NK-92 (cell line): Measurements from ENCODE around the gene HEXIM1.

Experiments used
- DNase-seq: peaks from one replicate; lab custom pipeline; 2025; ENCODE audit not compliant: unreplicated experiment; lab: John Stamatoyannopoulos, UW

HEXIM1 gene, protein sequence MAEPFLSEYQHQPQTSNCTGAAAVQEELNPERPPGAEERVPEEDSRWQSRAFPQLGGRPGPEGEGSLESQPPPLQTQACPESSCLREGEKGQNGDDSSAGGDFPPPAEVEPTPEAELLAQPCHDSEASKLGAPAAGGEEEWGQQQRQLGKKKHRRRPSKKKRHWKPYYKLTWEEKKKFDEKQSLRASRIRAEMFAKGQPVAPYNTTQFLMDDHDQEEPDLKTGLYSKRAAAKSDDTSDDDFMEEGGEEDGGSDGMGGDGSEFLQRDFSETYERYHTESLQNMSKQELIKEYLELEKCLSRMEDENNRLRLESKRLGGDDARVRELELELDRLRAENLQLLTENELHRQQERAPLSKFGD

DNA sequence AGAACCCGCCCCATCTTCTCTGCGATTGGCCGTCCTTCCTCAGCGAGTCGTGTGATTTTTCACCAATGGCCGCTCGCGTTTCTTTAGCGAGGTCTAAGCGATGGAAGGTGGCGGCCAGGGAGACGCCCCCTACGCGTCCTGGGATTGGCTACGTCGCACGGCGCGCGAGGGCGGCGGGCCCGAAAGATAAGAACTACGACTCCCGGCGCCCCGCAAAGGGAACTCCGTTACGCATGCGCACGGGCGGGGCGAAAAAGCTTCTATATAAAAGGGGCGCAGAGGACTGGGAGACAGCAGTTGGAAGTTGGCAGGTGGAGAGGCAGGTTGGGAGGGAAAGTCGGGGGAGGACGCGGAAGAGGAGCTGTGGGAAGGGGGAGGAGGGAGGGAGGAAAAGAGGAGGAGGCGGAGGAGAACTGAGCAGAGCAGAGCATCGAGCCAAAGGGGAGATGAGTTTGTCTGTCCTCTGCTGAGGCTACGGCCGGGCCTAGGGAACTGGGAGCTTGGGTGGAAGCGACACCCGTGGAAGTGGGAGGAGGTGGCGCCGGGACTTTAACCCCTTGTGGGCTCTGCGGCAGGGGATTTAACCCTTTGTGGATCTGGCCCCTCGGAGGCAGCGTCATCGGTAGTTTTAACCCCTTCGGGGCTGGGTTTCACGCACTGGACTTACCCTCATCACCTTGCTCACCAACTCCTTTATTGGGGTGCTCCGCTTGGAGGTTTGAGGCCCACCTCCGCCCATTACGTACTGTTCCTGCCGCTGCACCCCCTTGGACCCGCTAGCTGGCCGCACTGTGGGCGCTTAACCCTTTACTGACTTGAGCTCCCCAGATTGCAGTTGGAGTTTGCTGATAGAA lies at the start of gene HEXIM1:
TSS of gene HEXIM1 (plus strand) at position 293 of the 854 bp plus-strand sequence. CDS start 716 bp downstream, outside the sequence.
- DNase-seq = peak; percentile 96

DNA sequence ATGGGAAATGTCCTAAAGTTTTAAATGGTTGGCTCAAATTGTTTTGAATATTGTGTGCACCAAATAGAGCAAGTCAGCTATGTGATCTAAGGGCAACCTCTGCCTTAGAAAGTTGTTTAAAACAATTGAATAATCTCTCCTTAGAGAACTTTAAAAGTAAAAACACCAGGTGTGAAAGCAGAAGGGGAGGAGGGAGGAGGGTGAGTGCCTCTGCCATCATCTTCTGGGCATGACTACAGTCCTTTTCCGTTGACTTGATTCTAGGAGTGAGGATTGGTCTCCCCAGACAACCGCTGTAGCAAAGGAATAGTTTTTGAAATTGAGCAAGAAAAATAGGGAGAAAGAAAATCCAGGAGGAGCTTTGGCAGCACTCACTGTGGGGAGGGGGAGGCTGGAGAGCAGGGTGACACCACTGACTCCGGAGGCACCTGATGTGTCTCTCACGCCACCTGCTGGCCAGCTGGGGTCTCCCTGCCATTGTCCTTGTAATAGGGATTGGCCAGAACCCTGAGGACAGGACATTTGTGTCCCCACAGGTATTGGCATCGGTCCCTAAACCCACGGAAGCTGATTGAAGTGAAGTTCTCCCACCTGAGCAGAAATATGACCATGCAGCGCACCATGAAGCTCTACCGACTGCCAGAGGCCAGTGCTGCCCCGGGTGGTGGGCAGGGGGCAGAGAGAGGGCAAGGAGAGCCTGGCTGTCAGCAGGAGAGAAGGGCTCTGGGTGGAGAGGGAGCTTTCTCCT lies 49.2 kb upstream of the HEXIM1 start:
- DNase-seq = no peak

DNA sequence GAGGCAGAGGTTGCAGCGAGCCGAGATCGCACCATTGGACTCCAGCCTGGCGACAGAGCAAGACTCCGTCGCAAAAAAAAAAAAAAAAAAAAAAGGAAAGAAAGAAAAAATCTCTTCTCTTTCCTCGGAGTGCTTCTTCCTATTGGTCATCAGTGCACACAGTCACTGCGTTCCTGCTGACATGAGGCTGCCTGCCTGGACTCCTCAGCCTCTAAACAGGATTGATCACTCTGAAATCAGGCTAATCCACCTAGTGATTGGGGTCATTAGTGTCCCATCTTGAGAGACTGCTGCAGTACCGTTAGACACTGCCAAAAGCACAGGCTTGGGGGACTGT lies 46.8 kb upstream of the HEXIM1 start:
- no peak for DNase-seq

DNA sequence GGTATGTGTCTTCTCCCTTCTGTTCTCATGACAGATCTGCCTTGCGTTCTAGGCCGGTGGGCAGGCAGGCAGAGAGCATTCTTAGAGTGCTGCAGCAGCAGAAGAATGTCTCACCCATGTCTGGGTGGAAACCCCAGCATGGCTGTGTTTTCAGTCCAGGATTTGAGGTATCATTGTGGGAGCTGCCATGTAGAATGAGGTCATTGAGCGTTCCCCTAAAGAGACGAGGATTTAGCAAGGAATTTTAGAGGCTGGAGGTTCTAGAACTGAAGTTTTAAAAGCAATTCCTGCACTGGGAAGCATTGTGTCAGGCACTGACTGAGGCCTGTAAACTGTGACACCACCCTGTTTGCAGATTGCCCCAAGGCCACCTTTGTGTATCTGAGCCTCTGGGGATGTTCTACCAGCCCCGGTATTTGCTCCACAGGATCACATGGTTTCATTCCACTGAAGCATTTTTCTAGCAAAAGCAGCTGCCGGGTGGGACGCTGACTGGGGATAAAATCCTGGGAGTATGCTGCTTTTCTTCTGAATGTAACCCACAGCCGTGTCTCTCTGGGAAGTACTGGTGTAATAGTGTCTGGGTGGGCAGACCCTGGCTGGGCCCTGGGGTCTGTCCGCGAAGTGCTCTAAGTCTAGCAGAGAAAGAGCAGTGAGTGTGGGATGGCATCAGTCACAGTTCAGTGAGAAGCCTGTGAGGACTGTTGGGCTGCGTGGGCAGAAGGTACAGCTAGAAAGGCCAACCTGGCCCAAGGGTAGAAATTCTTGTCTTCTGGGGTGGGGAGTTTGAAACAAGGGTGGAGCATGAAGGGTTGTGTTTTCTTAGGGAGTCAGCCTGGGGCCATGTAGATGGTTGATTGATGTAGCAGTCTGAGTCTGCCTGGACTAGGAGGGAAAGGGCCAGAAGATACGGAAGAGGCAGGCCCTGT lies 46.1 kb upstream of the HEXIM1 start:
- no peak for DNase-seq

DNA sequence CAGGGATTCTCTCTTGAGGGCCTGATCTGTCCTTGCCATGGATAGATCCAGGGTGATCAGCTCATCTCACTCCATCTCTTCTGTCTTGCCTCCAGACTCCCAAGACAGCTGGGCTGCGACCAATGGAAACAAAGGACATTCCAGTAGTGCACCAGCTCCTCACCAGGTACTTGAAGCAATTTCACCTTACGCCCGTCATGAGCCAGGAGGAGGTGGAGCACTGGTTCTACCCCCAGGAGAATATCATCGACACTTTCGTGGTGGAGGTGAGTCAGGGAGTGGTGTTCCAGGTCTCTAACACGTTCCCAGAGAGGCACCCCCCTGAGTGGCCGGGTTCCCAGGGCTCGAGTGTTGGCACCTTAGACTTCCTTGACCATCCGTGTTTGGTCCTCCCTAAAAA lies 45.4 kb upstream of the HEXIM1 start:
- DNase-seq = no peak

DNA sequence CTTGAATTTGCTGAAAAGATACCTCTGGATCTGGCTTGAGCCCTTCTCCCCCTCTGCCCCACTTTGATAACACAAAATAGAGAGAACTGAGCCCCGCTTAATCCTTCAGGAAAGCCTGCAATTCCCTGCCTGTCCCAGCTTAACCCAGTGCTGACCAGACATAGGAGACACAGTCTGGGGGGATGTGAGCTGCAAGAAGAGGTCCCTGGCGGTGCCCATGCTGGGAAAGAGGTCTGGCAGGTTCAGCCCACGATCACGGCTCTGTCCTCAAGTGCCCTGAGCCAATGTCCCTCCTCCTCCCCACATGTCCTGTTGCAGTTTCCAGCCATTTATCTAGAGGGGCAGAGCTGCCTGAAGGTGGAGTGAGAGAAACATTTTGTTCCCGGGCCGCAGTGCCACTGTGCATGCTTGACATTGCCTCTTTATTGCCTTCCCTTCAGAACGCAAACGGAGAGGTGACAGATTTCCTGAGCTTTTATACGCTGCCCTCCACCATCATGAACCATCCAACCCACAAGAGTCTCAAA lies 44.9 kb upstream of the HEXIM1 start:
- DNase-seq = no peak

DNA sequence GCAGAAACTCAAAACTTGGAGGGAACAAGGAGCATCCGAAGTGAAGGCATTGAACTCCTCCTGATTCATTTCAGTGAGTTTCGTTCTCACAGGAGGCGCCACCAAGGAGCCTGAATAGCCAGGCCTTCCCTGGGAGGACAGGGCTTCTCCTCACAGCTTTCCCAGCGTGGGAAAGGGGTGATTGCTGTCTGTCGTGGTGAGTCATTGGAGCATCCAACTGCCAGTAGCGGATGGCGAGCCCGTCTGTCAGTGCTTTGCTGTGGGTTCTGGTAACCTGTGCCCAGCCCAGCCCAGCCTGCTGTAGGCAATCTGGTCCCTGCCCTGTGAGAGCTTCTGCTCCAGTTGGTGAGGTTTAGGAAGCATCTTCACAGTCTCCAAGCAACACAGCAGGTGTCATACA lies 44.2 kb upstream of the HEXIM1 start:
- DNase-seq = no peak

DNA sequence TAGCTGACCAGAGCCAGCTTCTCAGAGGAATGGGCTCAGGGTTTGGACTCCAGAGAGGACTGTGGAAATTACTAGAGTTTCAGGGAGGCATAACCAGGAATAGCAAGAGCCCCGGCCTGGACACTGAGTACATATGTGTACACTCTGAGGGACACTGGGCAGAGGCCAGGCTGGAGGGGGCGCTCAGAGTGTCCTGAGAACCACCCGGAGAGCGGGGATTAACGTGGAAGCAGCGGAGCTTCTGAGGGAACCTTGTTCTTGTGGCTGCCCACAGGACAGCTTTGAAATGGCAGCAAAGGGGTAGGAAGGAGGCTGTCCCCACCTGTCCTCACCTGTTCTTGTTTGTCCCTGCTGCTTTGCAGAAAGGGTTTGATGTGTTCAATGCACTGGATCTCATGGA lies 43.8 kb upstream of the HEXIM1 start:
- DNase-seq = no peak

DNA sequence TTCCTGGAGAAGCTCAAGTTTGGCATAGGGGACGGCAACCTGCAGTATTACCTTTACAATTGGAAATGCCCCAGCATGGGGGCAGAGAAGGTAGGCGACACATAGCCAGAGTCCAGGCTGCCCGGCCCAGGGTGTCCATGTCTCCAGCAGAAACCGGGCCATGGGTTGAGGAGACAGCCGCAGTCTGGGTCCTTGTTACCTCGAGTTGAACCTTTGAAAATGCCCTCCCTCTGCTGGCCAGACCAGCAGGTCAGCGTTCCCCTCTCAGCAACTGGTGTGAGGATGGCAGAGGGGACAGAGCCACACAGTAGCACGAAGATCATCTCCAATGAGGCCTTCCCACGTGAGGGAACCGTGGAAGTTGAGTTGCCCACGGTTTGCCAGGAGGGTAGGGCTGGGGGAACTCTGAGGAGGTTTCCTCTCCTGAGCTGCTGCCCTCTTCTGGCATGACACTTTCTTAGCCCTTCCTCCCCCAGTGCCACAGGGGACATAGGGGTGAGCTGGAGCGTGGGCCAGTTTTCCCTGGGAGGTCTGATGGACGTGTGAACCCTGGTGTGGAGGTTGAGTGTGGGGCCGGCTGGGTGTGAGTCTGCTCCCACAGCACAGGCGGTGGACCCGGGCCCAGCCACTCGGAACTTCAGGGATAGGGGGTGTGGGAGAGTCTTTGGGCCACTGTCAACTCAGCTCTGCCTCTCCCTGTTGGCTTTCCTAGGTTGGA lies 43.2 kb upstream of the HEXIM1 start:
- no peak for DNase-seq

DNA sequence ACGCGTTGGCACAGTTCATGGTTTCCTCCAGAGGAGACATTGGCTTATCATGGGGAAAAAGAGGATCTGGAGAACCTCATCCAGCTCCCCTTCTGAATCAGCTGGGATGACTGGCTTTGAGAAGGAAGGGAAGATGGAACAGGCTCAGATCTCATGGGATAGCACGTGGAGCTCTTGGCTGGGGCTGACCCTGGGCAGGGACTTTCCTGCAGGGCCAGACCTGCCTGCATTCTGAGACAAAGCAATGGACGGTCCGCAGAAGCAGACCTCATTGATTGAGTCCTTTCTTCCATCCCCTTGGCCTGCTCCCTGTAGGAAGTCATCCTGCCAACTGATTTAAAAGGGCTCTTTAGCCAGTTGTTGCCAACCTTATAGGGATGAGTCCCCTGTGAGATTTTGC lies 42.2 kb upstream of the HEXIM1 start:
- DNase-seq = no peak

DNA sequence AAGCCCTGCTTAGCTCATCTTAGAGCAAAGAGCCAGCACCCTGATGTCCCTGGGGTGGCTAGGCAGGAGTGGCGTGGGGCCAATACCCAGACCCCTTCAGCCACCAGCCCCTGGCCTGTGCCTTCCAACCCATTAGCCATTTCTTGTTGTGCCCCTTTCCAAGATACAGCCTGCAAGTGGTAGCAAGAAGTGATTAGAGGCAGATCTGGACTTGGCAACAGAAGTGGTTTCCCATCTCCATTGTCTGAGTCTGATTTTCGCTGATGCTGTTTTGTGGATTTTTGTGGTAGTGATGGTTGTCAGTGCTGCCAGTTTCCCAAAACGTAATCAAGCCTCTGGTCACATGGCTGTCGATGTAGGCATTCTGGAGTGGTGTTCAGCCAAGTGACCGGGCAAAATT lies 41.7 kb upstream of the HEXIM1 start:
- no peak for DNase-seq

DNA sequence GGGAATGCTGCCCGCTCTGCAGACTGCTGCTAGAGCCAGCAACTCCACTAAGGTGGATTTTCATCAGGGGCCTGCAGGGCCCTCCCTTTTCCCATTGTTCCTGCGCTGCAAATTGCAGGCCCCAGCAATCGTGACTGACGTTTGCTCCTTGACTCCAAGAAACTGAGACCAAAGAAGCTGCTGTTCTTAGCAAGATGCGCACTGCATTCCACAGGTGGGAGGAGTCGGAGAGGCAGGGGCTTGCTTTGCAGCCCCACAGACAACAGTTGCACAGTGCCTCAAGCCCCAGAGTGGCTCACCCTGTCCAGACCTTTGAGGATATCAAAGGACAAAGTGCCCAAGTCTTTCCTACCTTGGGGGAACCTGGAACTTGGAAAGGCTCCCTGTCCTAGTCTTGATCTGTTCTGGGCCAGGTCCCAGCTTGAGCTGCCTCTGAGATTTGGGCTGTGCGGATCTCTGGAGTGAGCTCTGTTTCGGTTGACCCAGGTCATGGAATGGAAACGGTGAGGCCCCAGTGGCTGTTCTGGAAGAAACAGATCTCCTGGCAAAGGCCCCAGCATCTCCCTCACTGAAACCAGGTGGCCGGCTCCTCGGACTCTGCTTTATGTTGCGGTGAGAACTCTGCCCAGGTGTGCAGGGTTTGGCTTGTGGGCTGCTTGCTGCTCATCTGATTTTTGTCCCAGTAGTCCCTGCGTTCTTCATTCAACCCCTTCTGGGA lies 40.8 kb upstream of the HEXIM1 start:
- DNase-seq = no peak

DNA sequence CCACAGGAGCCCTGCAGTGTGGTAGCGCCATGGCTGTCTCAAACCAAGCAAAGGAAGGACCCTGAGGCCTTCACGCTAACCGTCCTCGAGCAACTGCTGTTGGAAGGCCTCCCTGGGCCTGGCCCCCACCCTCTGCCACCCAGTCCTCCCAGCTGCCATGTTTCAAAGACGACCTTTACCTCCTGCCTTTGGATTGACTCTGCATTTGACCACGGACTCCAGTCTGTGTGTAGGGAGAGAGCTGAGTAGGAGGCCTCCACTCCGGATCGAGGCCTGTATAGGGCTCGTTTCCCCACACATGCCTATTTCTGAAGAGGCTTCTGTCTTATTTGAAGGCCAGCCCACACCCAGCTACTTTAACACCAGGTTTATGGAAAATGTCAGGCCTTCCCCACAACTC lies 40.2 kb upstream of the HEXIM1 start:
- no peak for DNase-seq

DNA sequence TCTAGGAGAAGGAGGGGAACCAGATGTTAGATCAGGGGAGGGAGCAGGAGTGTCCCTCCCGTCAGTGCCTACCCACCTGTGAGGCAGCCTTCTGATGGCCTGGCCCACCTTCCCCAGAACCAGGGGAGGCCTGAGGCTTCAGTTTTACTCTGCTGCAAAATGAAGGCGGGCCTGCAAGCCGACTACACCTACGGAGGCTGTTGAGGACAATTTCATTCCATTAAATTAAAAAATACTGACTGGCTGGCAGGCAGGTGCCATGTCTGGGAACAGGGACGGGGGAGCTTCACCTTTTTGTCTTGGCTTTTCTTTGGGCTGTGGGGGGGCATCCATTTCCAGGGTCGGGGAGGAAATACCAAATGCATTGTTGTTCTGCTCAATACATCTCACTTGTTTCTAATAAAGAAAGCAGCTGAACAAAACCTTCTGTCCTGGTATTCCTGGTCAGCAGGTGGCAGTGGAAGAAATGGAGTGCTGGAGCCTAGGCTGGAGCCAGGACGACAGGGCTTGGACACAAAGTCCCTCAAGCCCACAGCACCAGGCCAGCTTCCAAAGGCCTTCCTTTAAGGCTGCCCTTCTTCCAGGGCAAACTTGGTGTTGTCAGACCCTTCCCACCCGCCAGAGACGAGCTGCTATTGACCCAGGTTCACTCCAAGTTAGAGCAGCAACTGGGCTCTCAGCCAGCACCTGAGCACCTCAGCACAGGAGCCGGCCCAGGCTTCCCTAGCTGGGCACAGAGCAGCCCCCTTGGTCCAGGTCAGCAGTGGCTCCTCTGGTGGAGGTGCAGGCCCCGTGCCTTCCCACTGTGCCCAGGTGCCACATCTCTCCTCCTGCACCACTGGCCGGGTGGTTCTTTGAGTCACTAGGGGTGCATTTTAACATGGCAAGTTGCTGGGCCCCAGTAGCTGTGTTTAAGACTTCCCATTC lies 39.4 kb upstream of the HEXIM1 start:
- DNase-seq = no peak

DNA sequence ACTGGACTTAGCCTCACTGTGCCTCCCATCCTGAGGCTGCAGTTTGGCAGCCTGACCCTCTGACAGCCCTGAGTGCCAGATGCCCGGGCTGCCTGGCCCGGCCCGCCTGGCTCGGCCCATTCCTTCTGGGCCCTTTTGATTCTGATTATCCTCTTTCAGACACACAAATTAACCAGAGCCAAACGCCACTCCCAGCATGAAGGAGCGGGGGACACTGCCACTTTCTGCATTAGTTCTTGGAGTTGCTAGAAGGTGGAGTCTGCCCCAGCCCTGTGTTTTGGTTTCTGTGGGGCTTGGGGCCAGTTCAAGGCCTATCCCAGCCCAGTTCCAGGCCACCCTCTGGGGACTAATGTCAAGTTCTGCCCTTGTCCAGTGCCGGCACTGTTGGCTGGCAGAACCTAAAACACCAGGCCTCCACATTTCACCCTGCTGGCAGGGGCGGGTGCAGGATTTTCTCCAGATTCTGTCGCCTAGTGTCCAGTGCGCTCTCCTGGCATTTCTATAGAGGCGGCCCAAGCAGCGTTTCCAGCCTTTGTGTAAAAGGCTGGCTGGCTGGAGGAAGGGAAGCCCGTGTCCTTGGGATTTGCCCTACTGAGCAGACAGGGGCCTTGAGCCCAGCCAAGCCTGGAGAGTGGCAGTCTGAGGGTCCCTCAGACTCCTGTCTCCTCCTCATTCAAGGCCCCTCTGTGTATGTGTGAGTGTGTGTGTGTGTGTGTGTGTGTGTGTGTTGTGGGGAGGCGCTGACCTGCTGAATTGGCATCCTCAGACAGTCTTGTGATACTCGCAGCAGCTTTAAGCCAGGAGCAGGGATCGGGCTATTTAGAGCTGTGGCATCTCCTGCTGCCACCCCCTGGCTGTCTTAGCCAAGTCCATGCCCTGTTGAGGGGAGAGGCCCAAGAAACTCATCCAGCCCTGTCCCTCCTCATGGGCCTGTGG lies 37.3 kb upstream of the HEXIM1 start:
- DNase-seq = no peak

DNA sequence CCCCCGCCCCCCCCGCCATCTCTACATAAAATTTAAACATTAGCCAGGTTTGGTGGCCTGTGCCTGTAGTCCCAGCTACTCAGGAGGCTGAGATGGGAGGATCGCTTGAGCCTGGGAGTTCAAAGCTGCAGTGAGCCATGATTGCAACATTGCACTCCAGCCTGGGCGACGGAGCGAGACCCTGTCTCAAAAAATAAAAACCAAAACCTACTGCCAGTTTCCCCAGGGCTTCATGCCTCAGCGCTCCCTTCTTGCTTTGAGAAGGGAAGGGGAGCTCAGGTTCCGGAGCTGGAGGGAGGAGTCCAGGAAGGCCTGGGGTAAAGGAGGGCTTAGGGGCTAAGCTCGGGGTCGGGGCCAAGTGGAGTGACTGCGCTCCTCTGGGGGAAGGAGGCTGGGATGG lies 36.4 kb upstream of the HEXIM1 start:
- DNase-seq = no peak
